COR-L47 (cell line): ENCODE data around the gene ADGRD1.
"Not testable (repeated sequence)": the region's sequence is repeated elsewhere in the genome, so short reads cannot be mapped to it uniquely, and the experiment has no call there.

Experiments
- DNase-seq: peaks from one replicate; lab custom pipeline; 2025; lab: John Stamatoyannopoulos, UW

The ADGRD1 gene

GRCh38 chr12:131104463-131105350, 151.0 kb downstream of the ADGRD1 start:
- DNase-seq, result peak; percentile 59

- no peak for DNase-seq
Measured at GRCh38 chr12:131105351-131105735, 151.6 kb downstream of the ADGRD1 start.

DNA sequence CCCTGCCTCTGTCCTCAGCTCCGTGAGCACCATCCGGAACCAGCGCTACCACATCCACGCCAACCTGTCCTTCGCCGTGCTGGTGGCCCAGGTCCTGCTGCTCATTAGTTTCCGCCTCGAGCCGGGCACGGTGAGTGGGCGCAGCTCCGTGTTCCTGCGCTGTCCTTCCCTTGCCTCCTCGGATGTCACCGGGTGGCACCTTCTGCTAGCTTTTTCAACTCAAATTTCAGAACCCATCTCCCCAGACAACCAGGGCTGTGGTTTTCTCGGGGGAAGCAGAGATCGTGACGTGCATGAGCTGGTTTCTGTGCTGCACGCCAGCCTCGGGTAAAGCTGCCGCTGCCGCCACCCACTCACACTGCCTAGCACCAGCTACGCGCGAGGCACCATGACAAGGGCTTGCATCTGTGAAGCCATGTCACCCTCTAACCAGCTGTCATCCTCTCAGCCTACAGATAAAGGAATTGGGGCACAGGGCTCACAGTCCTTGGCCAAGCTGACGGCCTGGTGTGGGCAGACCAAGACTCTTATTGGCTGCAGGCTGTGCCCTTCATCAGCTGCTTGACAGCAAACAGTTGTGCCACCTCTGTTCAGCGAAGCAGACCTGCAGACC, 152.1 kb downstream of the ADGRD1 start:
- DNase-seq, result no peak

GRCh38 chr12:131106349-131106941, 152.7 kb downstream of the ADGRD1 start:
- DNase-seq, result no peak

- no peak for DNase-seq
Measured at GRCh38 chr12:131108177-131108955, 154.7 kb downstream of the ADGRD1 start.

GRCh38 chr12:131111446-131111845, 157.7 kb downstream of the ADGRD1 start:
- no peak for DNase-seq

- no peak for DNase-seq
Measured at GRCh38 chr12:131112021-131112420, 158.3 kb downstream of the ADGRD1 start.

GRCh38 chr12:131112700-131113290, 159.1 kb downstream of the ADGRD1 start:
- DNase-seq, result no peak

DNA sequence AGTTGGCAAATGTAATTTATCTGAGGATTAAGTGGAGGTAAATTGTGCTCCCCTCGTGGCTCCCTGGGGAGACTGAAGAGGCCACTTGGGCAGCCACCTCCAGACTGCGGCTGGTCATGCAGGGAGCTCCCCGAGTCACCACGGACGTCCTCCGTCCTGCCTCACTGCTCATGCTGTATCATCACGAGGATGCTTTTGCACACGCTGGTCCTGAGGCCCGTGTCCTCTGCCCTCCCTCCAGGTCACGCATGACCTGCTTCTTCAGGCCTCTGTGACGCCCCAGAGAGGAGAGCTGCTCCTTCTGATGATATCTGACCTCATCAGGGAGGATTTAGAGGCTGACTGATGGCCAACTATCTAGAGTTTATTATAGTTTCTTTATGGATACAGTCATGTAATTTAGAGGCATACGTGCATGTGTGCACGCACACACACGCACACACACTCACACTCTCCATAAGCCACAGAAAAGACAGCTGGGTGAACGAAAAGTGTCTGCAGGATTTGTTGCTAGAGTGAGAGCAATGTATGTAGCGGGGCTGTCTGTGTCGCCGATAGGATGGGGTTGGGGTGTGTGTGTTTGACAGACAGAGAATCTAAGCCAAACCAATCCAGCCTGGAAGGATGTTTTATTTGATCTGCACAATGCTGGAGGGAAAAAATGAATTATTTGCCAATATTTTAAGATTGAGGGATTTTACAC, 160.0 kb downstream of the ADGRD1 start:
- DNase-seq, result no peak

DNA sequence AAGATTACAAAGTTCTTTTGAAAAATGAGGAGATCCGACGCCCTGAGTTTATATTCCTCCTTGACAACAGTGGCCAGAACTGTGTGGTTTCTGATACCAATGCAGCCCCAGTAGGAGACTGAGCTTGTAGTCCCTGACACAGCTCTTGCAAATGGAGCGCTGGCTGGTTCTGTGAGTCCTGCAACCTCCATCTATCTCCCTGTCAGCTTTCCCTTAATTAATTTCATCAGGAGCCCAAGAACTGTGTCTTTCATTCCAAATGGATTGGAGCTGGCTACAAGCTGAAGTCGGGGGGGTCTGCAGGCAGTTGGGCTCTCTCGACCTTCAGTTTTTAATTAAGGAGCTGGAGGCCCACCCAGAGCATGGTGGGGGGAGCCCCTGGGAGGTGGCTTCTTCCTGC, 160.6 kb downstream of the ADGRD1 start:
- no peak for DNase-seq

GRCh38 chr12:131114942-131115584, 161.4 kb downstream of the ADGRD1 start:
- DNase-seq, result no peak

GRCh38 chr12:131115766-131116467, 162.2 kb downstream of the ADGRD1 start:
- no peak for DNase-seq

DNA sequence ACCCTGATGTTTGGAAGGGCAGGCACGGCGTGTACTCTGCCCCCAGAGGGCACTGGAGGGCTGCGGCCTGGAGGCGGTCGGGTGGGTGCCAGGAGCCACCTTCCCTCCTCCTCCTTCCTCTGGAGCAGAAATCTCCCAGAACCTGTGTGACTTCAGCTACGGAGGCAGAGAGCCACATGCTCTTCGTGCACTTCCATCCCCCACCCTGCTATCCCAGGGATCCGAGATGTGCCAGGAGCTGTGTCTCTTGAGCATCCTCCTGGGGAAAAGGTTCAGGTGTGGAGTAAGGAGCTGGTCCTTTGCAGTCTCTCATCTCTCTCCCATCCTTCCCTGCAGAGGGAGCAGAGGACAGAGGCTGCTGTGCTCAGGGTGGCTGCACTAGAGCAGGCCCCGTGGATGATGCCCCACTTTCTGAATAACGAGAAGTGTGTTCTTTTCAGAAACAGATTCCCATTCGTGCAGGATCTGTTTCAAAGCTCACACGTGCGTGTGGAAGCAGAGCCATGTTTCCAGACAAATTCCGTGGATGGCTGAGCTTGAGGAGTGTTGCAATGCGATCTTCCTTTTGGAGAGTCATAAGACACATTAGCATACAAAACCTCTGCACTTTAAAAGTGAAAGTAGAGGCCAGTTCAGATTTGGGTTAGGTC, 162.9 kb downstream of the ADGRD1 start:
- no peak for DNase-seq

- no peak for DNase-seq
Measured at GRCh38 chr12:131117438-131118245, 163.9 kb downstream of the ADGRD1 start.

GRCh38 chr12:131118371-131118770, 164.7 kb downstream of the ADGRD1 start:
- no peak for DNase-seq

DNA sequence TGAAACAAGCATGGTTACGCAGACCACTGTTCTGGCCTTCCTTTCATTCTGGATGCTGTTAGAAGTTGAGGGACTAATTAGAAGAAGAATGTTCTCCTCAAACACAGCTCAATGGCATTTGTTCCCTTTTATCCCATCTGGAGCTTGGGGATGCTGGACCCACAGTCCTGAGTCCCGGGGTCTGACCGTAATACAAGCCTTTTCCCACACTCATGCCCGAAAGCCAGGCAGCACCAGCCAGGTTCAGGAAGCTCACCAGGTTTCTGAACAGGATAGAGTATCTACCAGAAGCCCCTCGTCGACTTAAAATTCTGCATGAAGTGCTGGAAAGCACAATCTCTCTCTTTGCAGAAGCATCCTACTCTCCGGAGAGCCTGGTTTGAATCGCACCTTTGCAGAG, 165.6 kb downstream of the ADGRD1 start:
- DNase-seq, result not testable (repeated sequence)

GRCh38 chr12:131119936-131120335, 166.2 kb downstream of the ADGRD1 start:
- DNase-seq, result no peak

DNA sequence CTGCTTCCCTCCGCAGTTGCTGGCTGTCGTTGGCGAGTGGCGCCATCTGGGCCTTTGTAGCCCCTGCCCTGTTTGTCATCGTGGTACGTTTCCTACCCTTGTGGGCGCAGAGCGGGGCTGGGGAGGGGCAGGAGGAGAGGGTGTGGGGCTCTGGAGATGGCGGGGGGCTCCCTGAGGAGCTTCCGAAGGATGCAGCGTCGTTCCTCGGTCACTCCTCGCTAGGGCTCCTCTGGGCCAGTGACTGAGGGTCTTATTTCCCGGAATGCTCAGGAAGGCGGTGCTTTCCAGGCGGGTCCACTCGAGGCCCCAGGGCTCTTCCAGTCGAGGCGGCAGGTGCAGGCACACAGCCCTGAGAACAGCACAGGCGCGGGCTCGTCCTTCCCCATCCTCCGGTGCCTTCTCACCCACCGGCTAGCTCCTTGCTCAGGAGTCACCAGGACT, 167.1 kb downstream of the ADGRD1 start:
- DNase-seq, result no peak
